Measurements from ENCODE around the gene APOB. TPM values are rescaled to one million over a fixed set of nuclear protein-coding genes. Genes with fewer than 3 reads are reported as not detected.

Gene APOB
- total and polyA plus RNA-seq, 10 of the 15 experiments (the other 5 are each of a cell fraction or from before 2014, with no cell fraction given), result 1.4 TPM; not detected in 9

DNA sequence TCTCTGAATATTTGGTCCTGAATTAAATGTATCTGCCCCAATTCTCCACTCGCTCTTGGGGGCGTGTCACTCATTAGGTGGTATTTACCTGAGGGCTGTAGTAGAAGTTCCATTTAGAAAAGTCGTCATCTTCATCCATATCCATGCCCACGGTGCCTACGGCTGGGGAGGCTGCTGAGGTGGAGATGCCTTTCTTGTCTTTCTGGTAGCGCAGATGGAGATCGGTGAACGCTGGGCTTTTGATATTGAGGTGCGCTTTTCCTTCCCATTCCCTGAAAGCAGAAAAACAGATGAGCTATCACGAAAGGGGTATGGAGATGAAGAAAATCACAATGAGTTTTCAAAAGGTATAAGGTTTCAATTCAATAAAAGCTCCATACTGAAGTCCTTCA lies 39.7 kb downstream of the APOB start:
- WGBS (ENCODE audit: insufficient coverage, insufficient replicate concordance, low lambda C conversion rate, missing lambda C conversion rate), result 57% methylated on average over 10 of the region's 10 CpGs
- intact Hi-C loops (cut with micrococcal nuclease; ENCODE audit: unreplicated experiment) (no loop called here), in situ Hi-C loops (cut with MboI) (no loop called here)
- H3K27ac ChIP-seq (ENCODE audit: control insufficient read depth, insufficient read depth), result no peak overlapping the region
- H3K4me2 ChIP-seq (ENCODE audit: control insufficient read depth, insufficient read depth), result no peak overlapping the region
- FAIRE-seq (no peak), DNase-seq (ENCODE audit: low read depth, low spot score) (no peak), ATAC-seq (no peak)
- no peak overlapping the region for H3K4me3 ChIP-seq
- no peaks in the 10 kb centered on the region for H3K9me3 ChIP-seq (replicated peaks; ENCODE audit: control insufficient read depth, insufficient read depth, low read length)
- BruUV-seq (replicated peaks), result no TSS peak
- no peak for TF ChIP-seq SREBF2 (IDR thresholded peaks at IDR 0.05; ENCODE audit: low read length)
- no peak overlapping the region for H3K9ac ChIP-seq (ENCODE audit: control insufficient read depth, insufficient read depth, low read length)
- H3K79me2 ChIP-seq (ENCODE audit: control insufficient read depth, insufficient read depth, low read length), result no peaks in the 10 kb centered on the region
- no peaks in the 10 kb centered on the region for H3K36me3 ChIP-seq (ENCODE audit: control insufficient read depth in 2 of 2, insufficient read depth in 2 of 2, low read length in 1 of 2)
- POLR2A ChIA-PET, result no interaction called here
- no peaks in the 10 kb centered on the region for H3K27me3 ChIP-seq (replicated peaks in 1 of 2; ENCODE audit: control insufficient read depth in 2 of 2, insufficient read depth in 2 of 2, low read length in 1 of 2)
- RAD21 ChIA-PET (ENCODE audit: unreplicated experiment), result no interaction called here
- no peak overlapping the region for H2AFZ ChIP-seq (ENCODE audit: control insufficient read depth, low read depth, low read length)
- H4K20me1 ChIP-seq (ENCODE audit: control insufficient read depth, insufficient read depth), result no peaks in the 10 kb centered on the region
- CTCF ChIA-PET, result no interaction called here
- H3K4me1 ChIP-seq (ENCODE audit: control insufficient read depth, insufficient read depth, low read length), result no peaks in the 10 kb centered on the region
- SMC1A ChIA-PET (ENCODE audit: uncharacterized antibody, unreplicated experiment), result interaction anchor here (0.6 kb wide), 1 partner anchor 391 kb away, joined by 3 read pairs; no protein-coding TSS in a partner anchor

DNA sequence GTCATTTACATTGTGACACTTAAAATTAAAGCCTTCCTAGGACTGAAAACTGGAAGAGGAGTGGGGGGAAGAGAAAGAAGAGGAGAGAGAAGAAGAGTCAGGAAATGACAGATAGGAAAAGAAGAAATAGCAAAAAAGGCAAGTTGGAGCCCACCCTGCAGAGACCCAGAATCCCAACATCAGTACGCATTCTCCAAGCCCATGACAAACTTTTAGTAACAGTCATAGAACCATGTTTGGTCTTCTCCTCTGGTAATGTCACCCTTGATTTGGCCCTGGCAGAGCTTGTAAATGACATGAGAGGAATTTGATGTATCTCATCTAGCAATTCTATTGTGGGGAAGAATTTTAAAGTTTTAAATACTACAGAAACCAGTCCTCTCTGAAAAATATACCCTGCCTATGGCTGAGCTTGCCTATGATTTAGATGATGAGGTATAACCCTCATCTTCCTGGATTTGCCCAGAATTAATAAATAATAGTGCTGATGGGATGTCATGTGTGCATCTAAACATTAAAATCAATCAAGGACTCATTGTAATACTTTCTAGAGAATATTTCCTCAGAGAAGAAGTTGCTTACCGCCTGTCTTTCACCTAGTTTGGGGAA lies 40.2 kb downstream of the APOB start:
- intact Hi-C loops (cut with micrococcal nuclease; ENCODE audit: unreplicated experiment), result no loop called here
- FAIRE-seq (no peak), ATAC-seq (no peak), DNase-seq (ENCODE audit: low read depth, low spot score) (no peak)
- H3K79me2 ChIP-seq (ENCODE audit: control insufficient read depth, insufficient read depth, low read length), result no peaks in the 10 kb centered on the region
- no peak overlapping the region for H3K27ac ChIP-seq (ENCODE audit: control insufficient read depth, insufficient read depth)
- no peak for TF ChIP-seq ESRRA (IDR thresholded peaks at IDR 0.05; ENCODE audit: low read length)
- TF ChIP-seq POLR2AphosphoS5 (IDR thresholded peaks at IDR 0.05; ENCODE audit: low read length), result no peak
- TF ChIP-seq RUNX3 (IDR thresholded peaks at IDR 0.05; ENCODE audit: low read length), result no peak
- TF ChIP-seq NFYA (IDR thresholded peaks at IDR 0.05; ENCODE audit: borderline replicate concordance, low read depth, low read length), result no peak
- TF ChIP-seq, protein P1, sequence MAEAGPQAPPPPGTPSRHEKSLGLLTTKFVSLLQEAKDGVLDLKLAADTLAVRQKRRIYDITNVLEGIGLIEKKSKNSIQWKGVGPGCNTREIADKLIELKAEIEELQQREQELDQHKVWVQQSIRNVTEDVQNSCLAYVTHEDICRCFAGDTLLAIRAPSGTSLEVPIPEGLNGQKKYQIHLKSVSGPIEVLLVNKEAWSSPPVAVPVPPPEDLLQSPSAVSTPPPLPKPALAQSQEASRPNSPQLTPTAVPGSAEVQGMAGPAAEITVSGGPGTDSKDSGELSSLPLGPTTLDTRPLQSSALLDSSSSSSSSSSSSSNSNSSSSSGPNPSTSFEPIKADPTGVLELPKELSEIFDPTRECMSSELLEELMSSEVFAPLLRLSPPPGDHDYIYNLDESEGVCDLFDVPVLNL (IDR thresholded peaks at IDR 0.05; ENCODE audit: low read depth, low read length), result no peak
- TF ChIP-seq PAX8 (IDR thresholded peaks at IDR 0.05), result no peak
- TF ChIP-seq JUNB (IDR thresholded peaks at IDR 0.05), result no peak
- TF ChIP-seq, protein P2, sequence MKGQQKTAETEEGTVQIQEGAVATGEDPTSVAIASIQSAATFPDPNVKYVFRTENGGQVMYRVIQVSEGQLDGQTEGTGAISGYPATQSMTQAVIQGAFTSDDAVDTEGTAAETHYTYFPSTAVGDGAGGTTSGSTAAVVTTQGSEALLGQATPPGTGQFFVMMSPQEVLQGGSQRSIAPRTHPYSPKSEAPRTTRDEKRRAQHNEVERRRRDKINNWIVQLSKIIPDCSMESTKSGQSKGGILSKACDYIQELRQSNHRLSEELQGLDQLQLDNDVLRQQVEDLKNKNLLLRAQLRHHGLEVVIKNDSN (IDR thresholded peaks at IDR 0.05; ENCODE audit: borderline replicate concordance, extremely low read length, insufficient read depth, low read depth, low read length), result no peak
- TF ChIP-seq POLR2A (IDR thresholded peaks at IDR 0.05; ENCODE audit: low read depth, low read length), result no peak
- TF ChIP-seq IKZF1 (conservative IDR thresholded peaks at IDR 0.05), result no peak
- no peak for TF ChIP-seq NR2C2 (IDR thresholded peaks at IDR 0.05; ENCODE audit: borderline replicate concordance, control insufficient read depth, insufficient read length, low read depth)
- TF ChIP-seq RFX5 (IDR thresholded peaks at IDR 0.05; ENCODE audit: low read depth, low read length), result no peak
- TF ChIP-seq CREM (IDR thresholded peaks at IDR 0.05; ENCODE audit: low read depth), result no peak
- no peak for TF ChIP-seq TAF1 (IDR thresholded peaks at IDR 0.05; ENCODE audit: borderline replicate concordance, low read depth, low read length)
- TF ChIP-seq YBX1 (IDR thresholded peaks at IDR 0.05), result no peak
- TF ChIP-seq KDM1A (IDR thresholded peaks at IDR 0.05; ENCODE audit: borderline replicate concordance), result no peak
- no peak for TF ChIP-seq CBFB (IDR thresholded peaks at IDR 0.05; ENCODE audit: low read depth)
- no peak overlapping the region for H2AFZ ChIP-seq (ENCODE audit: control insufficient read depth, low read depth, low read length)
- no peaks in the 10 kb centered on the region for H3K9me3 ChIP-seq (replicated peaks; ENCODE audit: control insufficient read depth, insufficient read depth, low read length)
- ChIA-PET POLR2A (no interaction called here), SMC1A (ENCODE audit: uncharacterized antibody, unreplicated experiment) (interaction anchor here (0.6 kb wide), 1 partner anchor 390 kb away, joined by 3 read pairs; no protein-coding TSS in a partner anchor), RAD21 (ENCODE audit: unreplicated experiment) (no interaction called here), CTCF (no interaction called here)
- H3K9ac ChIP-seq (ENCODE audit: control insufficient read depth, insufficient read depth, low read length), result no peak overlapping the region
- no peaks in the 10 kb centered on the region for H3K36me3 ChIP-seq (ENCODE audit: control insufficient read depth in 2 of 2, insufficient read depth in 2 of 2, low read length in 1 of 2)
- no peak overlapping the region for H3K4me3 ChIP-seq
- no TSS peak for BruUV-seq (replicated peaks)
- 26% methylated on average over 2 of the region's 2 CpGs for WGBS (ENCODE audit: insufficient coverage, insufficient replicate concordance, low lambda C conversion rate, missing lambda C conversion rate)
- no peak overlapping the region for H3K4me2 ChIP-seq (ENCODE audit: control insufficient read depth, insufficient read depth)
- no peaks in the 10 kb centered on the region for H4K20me1 ChIP-seq (ENCODE audit: control insufficient read depth, insufficient read depth)
- in situ Hi-C loops (cut with MboI), result no loop called here
- H3K4me1 ChIP-seq (ENCODE audit: control insufficient read depth, insufficient read depth, low read length), result no peaks in the 10 kb centered on the region
- H3K27me3 ChIP-seq (replicated peaks in 1 of 2; ENCODE audit: control insufficient read depth in 2 of 2, insufficient read depth in 2 of 2, low read length in 1 of 2), result no peaks in the 10 kb centered on the region
